GM18867 (cell line): ENCODE data around the gene KMT2E.

ENCODE experiments used
- ATAC-seq: cut with Tn5 transposase; IDR thresholded peaks from one replicate; pipeline ENCODE4 v1.9.1; 2021; ENCODE audit warnings: mild to moderate bottlenecking, moderate library complexity; ENCODE audit not compliant: unreplicated experiment

KMT2E gene

GRCh38 chr7:105068886-105069285 lies 54.9 kb downstream of the KMT2E start:
- no peak for ATAC-seq

- no peak for ATAC-seq
These were observed 59.1 kb downstream of the KMT2E start for GRCh38 chr7:105073143-105073542.

- no peak for ATAC-seq
These were observed 65.3 kb downstream of the KMT2E start for GRCh38 chr7:105079348-105079747.

- ATAC-seq: no peak
These were observed 70.6 kb downstream of the KMT2E start for GRCh38 chr7:105084581-105084980.

GRCh38 chr7:105086850-105087249 lies 72.8 kb downstream of the KMT2E start:
- ATAC-seq: no peak

GRCh38 chr7:105087981-105088380 lies 74.0 kb downstream of the KMT2E start:
- no peak for ATAC-seq

GRCh38 chr7:105088456-105088855 lies 74.5 kb downstream of the KMT2E start:
- ATAC-seq: no peak

- no peak for ATAC-seq
These were observed 81.0 kb downstream of the KMT2E start for GRCh38 chr7:105094966-105095365.

GRCh38 chr7:105096306-105096705 lies 82.3 kb downstream of the KMT2E start:
- ATAC-seq: no peak

GRCh38 chr7:105097619-105098018 lies 83.6 kb downstream of the KMT2E start:
- no peak for ATAC-seq

GRCh38 chr7:105098863-105099515 lies 85.0 kb downstream of the KMT2E start:
- ATAC-seq: peak; percentile 60

- ATAC-seq: peak; percentile 68
These were observed 87.9 kb downstream of the KMT2E start for GRCh38 chr7:105101864-105102263.

GRCh38 chr7:105102557-105103352 lies 88.8 kb downstream of the KMT2E start:
- no peak for ATAC-seq

GRCh38 chr7:105105579-105105978 lies 91.6 kb downstream of the KMT2E start:
- ATAC-seq: no peak

GRCh38 chr7:105106473-105106872 lies 92.5 kb downstream of the KMT2E start:
- no peak for ATAC-seq

- ATAC-seq: no peak
These were observed 93.5 kb downstream of the KMT2E start for GRCh38 chr7:105107458-105107857.

GRCh38 chr7:105112440-105113418 lies 98.7 kb downstream of the KMT2E start:
- no peak for ATAC-seq

GRCh38 chr7:105118612-105119600 lies 104.9 kb downstream of the KMT2E start:
- no peak for ATAC-seq

GRCh38 chr7:105122619-105123018 lies 108.6 kb downstream of the KMT2E start:
- ATAC-seq: no peak

- ATAC-seq: no peak
These were observed 111.7 kb downstream of the KMT2E start for GRCh38 chr7:105125745-105126144.
